ENCODE results near the gene HMGXB4. TPM values are rescaled to one million over a fixed set of nuclear protein-coding genes. Genes with fewer than 3 reads are reported as not detected.

Gene HMGXB4
- total and polyA plus RNA-seq, 2 of the 8 experiments (the other 6 are each of a cell fraction or from before 2014, with no cell fraction given) = 20.9 to 41.3 TPM

- no peak overlapping the region for H3K23ac ChIP-seq (ENCODE audit: insufficient read length)
- peaks cover 0 to 8% of the 10 kb centered on the region in 2 experiments; a peak in 1 of 4 replicates for H3K79me2 ChIP-seq (ENCODE audit: control insufficient read depth in 1 of 2, insufficient read depth in 2 of 2, low read length in 2 of 2)
- H3K9ac ChIP-seq (replicated peaks in 1 of 4; ENCODE audit: extremely low read depth in 1 of 4, low read depth in 3 of 4, low read length in 3 of 4) = no peak overlapping the region
- no peak overlapping the region for H2BK12ac ChIP-seq (ENCODE audit: low read depth, low read length)
- H2AFZ ChIP-seq (ENCODE audit: low read length) = no peak overlapping the region
- no peaks in the 10 kb centered on the region; a peak in 1 of 4 replicates for H3K9me3 ChIP-seq (ENCODE audit: insufficient read depth in 2 of 2, low read depth in 1 of 2, low read length in 1 of 2)
- H3K4ac ChIP-seq (replicated peaks; ENCODE audit: insufficient read length, low read depth, low read length) = no peak overlapping the region
- no peak overlapping the region for H3K56ac ChIP-seq (replicated peaks; ENCODE audit: insufficient read length, low read depth, low read length)
- H3K4me3 ChIP-seq (ENCODE audit: extremely low read depth in 1 of 4, insufficient read depth in 2 of 4, low read depth in 3 of 4, low read length in 4 of 4) = no peak overlapping the region
- FAIRE-seq = no peak
- H3K79me1 ChIP-seq (ENCODE audit: low read depth, low read length) = peaks cover 2% of the 10 kb centered on the region; the same call in 1 of the 2 replicates
- CTCF ChIA-PET (ENCODE audit: partially characterized antibody) = no interaction called here
- 88% methylated on average over 3 of the region's 3 CpGs; no CpG with 5 or more reads in 1 of the 2 experiments for WGBS, 2 experiments (ENCODE audit: extremely low coverage in 1 of 2, insufficient coverage in 1 of 2, insufficient read length in 1 of 2, insufficient replicate concordance in 2 of 2, low coverage in 1 of 2, low lambda C conversion rate in 2 of 2, missing lambda C conversion rate in 1 of 2)
- H3K4me2 ChIP-seq (ENCODE audit: insufficient read depth in 1 of 2, low read depth in 2 of 2, low read length in 2 of 2) = no peak overlapping the region
- H4K20me1 ChIP-seq (replicated peaks in 1 of 2; ENCODE audit: control insufficient read depth in 1 of 2, insufficient read depth in 2 of 2, low read length in 2 of 2) = peaks cover 0 to 8% of the 10 kb centered on the region in 2 experiments
- H3K36me3 ChIP-seq (ENCODE audit: control insufficient read depth in 2 of 4, insufficient read depth in 4 of 4, low read length in 3 of 4) = peaks cover 28 to 79% (median 61%) of the 10 kb centered on the region in 4 experiments
- no peak overlapping the region for H4K5ac ChIP-seq (ENCODE audit: insufficient read length, low read depth, low read length)
- no peaks in the 10 kb centered on the region for H3K27me3 ChIP-seq (replicated peaks in 1 of 4; ENCODE audit: control insufficient read depth in 3 of 4, extremely low read depth in 1 of 4, insufficient read depth in 3 of 4, low read length in 3 of 4)
- POLR2A ChIA-PET (ENCODE audit: partially characterized antibody) = interaction anchor here (2.5 to 5.1 kb wide), 2 partner anchors 11 to 12 kb away, joined by 9 to 27 read pairs; partner anchors contain the start of gene HMGXB4
- H4K91ac ChIP-seq (replicated peaks; ENCODE audit: insufficient read length, low read length) = no peak overlapping the region
- DNase-seq (ENCODE audit: low read depth in 1 of 2, low spot score in 2 of 2) = no peak
- no peak overlapping the region for H2AK5ac ChIP-seq (ENCODE audit: low read depth, low read length)
- no peak overlapping the region for H2BK20ac ChIP-seq (ENCODE audit: low read length)
- H2BK120ac ChIP-seq (replicated peaks; ENCODE audit: low read depth, low read length) = no peak overlapping the region
- H2BK5ac ChIP-seq (ENCODE audit: low read depth, low read length) = no peak overlapping the region
- no peaks in the 10 kb centered on the region for H3K23me2 ChIP-seq (ENCODE audit: low read depth, low read length)
- no peak overlapping the region for H3K14ac ChIP-seq (ENCODE audit: insufficient read length)
- H2BK15ac ChIP-seq (ENCODE audit: low read length) = no peak overlapping the region
- H4K8ac ChIP-seq (ENCODE audit: extremely low read depth, insufficient read depth, low read length) = no peak overlapping the region
- no peak overlapping the region for H3K18ac ChIP-seq (ENCODE audit: extremely low read depth, low read length)
- no peaks in the 10 kb centered on the region for H3K4me1 ChIP-seq (replicated peaks in 1 of 4; ENCODE audit: control insufficient read depth in 3 of 4, insufficient read depth in 4 of 4, low read length in 3 of 4)
- H3K27ac ChIP-seq (ENCODE audit: low read depth, low read length) = no peak overlapping the region
- TF ChIP-seq, protein P1, sequence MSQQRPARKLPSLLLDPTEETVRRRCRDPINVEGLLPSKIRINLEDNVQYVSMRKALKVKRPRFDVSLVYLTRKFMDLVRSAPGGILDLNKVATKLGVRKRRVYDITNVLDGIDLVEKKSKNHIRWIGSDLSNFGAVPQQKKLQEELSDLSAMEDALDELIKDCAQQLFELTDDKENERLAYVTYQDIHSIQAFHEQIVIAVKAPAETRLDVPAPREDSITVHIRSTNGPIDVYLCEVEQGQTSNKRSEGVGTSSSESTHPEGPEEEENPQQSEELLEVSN (IDR thresholded peaks at IDR 0.05) = no peak
- TF ChIP-seq SIRT6 (IDR thresholded peaks at IDR 0.05; ENCODE audit: low read length) (no peak), SAP30 (IDR thresholded peaks at IDR 0.05; ENCODE audit: insufficient read depth, insufficient replicate concordance, low read length) (no peak), HDAC2 (IDR thresholded peaks at IDR 0.05; ENCODE audit: borderline replicate concordance in 1 of 2, low read depth in 2 of 2, low read length in 2 of 2) (no peak), TBP (IDR thresholded peaks at IDR 0.05; ENCODE audit: low read depth, low read length) (no peak), CHD2 (IDR thresholded peaks at IDR 0.05; ENCODE audit: low read length) (no peak), PHF8 (conservative IDR thresholded peaks at IDR 0.05; ENCODE audit: low read depth, low read length) (no peak), JUN (IDR thresholded peaks at IDR 0.05; ENCODE audit: low read depth, low read length) (no peak)
- TF ChIP-seq, protein P2, sequence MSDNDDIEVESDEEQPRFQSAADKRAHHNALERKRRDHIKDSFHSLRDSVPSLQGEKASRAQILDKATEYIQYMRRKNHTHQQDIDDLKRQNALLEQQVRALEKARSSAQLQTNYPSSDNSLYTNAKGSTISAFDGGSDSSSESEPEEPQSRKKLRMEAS (IDR thresholded peaks at IDR 0.05) = no peak
- TF ChIP-seq, protein P3, sequence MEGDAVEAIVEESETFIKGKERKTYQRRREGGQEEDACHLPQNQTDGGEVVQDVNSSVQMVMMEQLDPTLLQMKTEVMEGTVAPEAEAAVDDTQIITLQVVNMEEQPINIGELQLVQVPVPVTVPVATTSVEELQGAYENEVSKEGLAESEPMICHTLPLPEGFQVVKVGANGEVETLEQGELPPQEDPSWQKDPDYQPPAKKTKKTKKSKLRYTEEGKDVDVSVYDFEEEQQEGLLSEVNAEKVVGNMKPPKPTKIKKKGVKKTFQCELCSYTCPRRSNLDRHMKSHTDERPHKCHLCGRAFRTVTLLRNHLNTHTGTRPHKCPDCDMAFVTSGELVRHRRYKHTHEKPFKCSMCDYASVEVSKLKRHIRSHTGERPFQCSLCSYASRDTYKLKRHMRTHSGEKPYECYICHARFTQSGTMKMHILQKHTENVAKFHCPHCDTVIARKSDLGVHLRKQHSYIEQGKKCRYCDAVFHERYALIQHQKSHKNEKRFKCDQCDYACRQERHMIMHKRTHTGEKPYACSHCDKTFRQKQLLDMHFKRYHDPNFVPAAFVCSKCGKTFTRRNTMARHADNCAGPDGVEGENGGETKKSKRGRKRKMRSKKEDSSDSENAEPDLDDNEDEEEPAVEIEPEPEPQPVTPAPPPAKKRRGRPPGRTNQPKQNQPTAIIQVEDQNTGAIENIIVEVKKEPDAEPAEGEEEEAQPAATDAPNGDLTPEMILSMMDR (IDR thresholded peaks at IDR 0.05; ENCODE audit: control extremely low read depth in 1 of 3, insufficient read depth in 1 of 3, low read depth in 1 of 3, low read length in 3 of 3) = no peak
These were observed 12.3 kb downstream of the HMGXB4 start for GRCh38 chr22:35269630-35270029.

Data from H1 (cell line).